ENCODE results near the gene IL37. TPM values are rescaled to one million over a fixed set of nuclear protein-coding genes. Genes with fewer than 3 reads are reported as not detected.
"Not testable (repeated sequence)": the region's sequence is repeated elsewhere in the genome, so short reads cannot be mapped to it uniquely, and the experiment has no call there.

Gene IL37
- polyA plus RNA-seq, 1 donor from 2014 or later = not detected

GRCh38 chr2:112933261-112933660 lies 22.3 kb downstream of the IL37 start:
- Histone ChIP-seq H3K27ac (ENCODE audit: low read length) (no peak overlapping the region), H4K20me1 (ENCODE audit: insufficient read depth) (no peaks in the 10 kb centered on the region), H3K9me3 (ENCODE audit: low read length) (no peaks in the 10 kb centered on the region), H3K4me3 (ENCODE audit: low read length) (no peak overlapping the region), H2AFZ (ENCODE audit: low read depth, low read length) (no peak overlapping the region), H3K4me2 (ENCODE audit: low read length) (no peak overlapping the region), H3K79me2 (replicated peaks; ENCODE audit: insufficient read depth, low read length) (no peaks in the 10 kb centered on the region), H3K9me2 (ENCODE audit: insufficient read depth, low read length) (no peaks in the 10 kb centered on the region), H3F3A (ENCODE audit: insufficient read depth, low read length, poor library complexity, severe bottlenecking) (no peaks in the 10 kb centered on the region), H3K36me3 (ENCODE audit: insufficient read depth, low read length) (no peaks in the 10 kb centered on the region), H3K27me3 (ENCODE audit: insufficient read depth, low read depth, low read length) (no peaks in the 10 kb centered on the region), H3K9ac (ENCODE audit: low read length) (no peak overlapping the region)
- TF ChIP-seq REST (IDR thresholded peaks at IDR 0.05; ENCODE audit: borderline replicate concordance) = no peak
- no peak for TF ChIP-seq MXI1 (conservative IDR thresholded peaks at IDR 0.05; ENCODE audit: poor library complexity, severe bottlenecking)
- no peak for TF ChIP-seq POLR2AphosphoS5 (IDR thresholded peaks at IDR 0.05)
- no peak for TF ChIP-seq RAD21 (conservative IDR thresholded peaks at IDR 0.05)
- TF ChIP-seq TAF1 (IDR thresholded peaks at IDR 0.05; ENCODE audit: low read depth) = no peak
- no peak for TF ChIP-seq SMC3 (conservative IDR thresholded peaks at IDR 0.05; ENCODE audit: poor library complexity)
- no peak for TF ChIP-seq CTCF (IDR thresholded peaks at IDR 0.05; ENCODE audit: poor library complexity, severe bottlenecking)
- no peak for TF ChIP-seq EZH2 (IDR thresholded peaks at IDR 0.05; ENCODE audit: borderline replicate concordance, insufficient read depth, low read length, poor library complexity, severe bottlenecking)
- no peak for TF ChIP-seq EP300 (conservative IDR thresholded peaks at IDR 0.05; ENCODE audit: poor library complexity, severe bottlenecking)

GRCh38 chr2:112934117-112934516 lies 23.2 kb downstream of the IL37 start:
- not testable (repeated sequence) for H3K9me2 ChIP-seq (ENCODE audit: insufficient read depth, low read length); H2AFZ ChIP-seq (ENCODE audit: low read depth, low read length); H3K27me3 ChIP-seq (ENCODE audit: insufficient read depth, low read depth, low read length); H3K4me2 ChIP-seq (ENCODE audit: low read length); H4K20me1 ChIP-seq (ENCODE audit: insufficient read depth); H3K27ac ChIP-seq (ENCODE audit: low read length); H3K4me3 ChIP-seq (ENCODE audit: low read length); H3K36me3 ChIP-seq (ENCODE audit: insufficient read depth, low read length); H3K79me2 ChIP-seq (replicated peaks; ENCODE audit: insufficient read depth, low read length); H3F3A ChIP-seq (ENCODE audit: insufficient read depth, low read length, poor library complexity, severe bottlenecking); H3K9ac ChIP-seq (ENCODE audit: low read length); H3K9me3 ChIP-seq (ENCODE audit: low read length)

GRCh38 chr2:112936927-112937232 lies 25.9 kb downstream of the IL37 start:
- H4K20me1 ChIP-seq (ENCODE audit: insufficient read depth) = no peaks in the 10 kb centered on the region
- H3K27me3 ChIP-seq (ENCODE audit: insufficient read depth, low read depth, low read length) = no peaks in the 10 kb centered on the region
- no peaks in the 10 kb centered on the region for H3K9me3 ChIP-seq (ENCODE audit: low read length)
- H3K36me3 ChIP-seq (ENCODE audit: insufficient read depth, low read length) = no peaks in the 10 kb centered on the region
- H2AFZ ChIP-seq (ENCODE audit: low read depth, low read length) = no peak overlapping the region
- no peaks in the 10 kb centered on the region for H3K9me2 ChIP-seq (ENCODE audit: insufficient read depth, low read length)
- H3K4me3 ChIP-seq (ENCODE audit: low read length) = no peak overlapping the region
- H3F3A ChIP-seq (ENCODE audit: insufficient read depth, low read length, poor library complexity, severe bottlenecking) = no peaks in the 10 kb centered on the region
- H3K4me2 ChIP-seq (ENCODE audit: low read length) = no peak overlapping the region
- no peaks in the 10 kb centered on the region for H3K79me2 ChIP-seq (replicated peaks; ENCODE audit: insufficient read depth, low read length)
- no peak overlapping the region for H3K27ac ChIP-seq (ENCODE audit: low read length)
- H3K9ac ChIP-seq (ENCODE audit: low read length) = no peak overlapping the region
- TF ChIP-seq REST (IDR thresholded peaks at IDR 0.05; ENCODE audit: borderline replicate concordance) (no peak), EP300 (conservative IDR thresholded peaks at IDR 0.05; ENCODE audit: poor library complexity, severe bottlenecking) (no peak), POLR2AphosphoS5 (IDR thresholded peaks at IDR 0.05) (no peak), SMC3 (conservative IDR thresholded peaks at IDR 0.05; ENCODE audit: poor library complexity) (no peak), RAD21 (conservative IDR thresholded peaks at IDR 0.05) (no peak), EZH2 (IDR thresholded peaks at IDR 0.05; ENCODE audit: borderline replicate concordance, insufficient read depth, low read length, poor library complexity, severe bottlenecking) (no peak), CTCF (IDR thresholded peaks at IDR 0.05; ENCODE audit: poor library complexity, severe bottlenecking) (no peak), TAF1 (IDR thresholded peaks at IDR 0.05; ENCODE audit: low read depth) (no peak), MXI1 (conservative IDR thresholded peaks at IDR 0.05; ENCODE audit: poor library complexity, severe bottlenecking) (no peak)

All from neural cell (in vitro differentiated cells).